H1 (cell line): Measurements from ENCODE around the gene ANKRD17. TPM values are rescaled to one million over a fixed set of nuclear protein-coding genes. Genes with fewer than 3 reads are reported as not detected.

Source experiments
- CTCF ChIA-PET: fragments of 300-600 bp; sonication (Branson Sonifier 250); formaldehyde crosslinking; loops from one replicate; lab custom pipeline; 2021; ENCODE audit not compliant: partially characterized antibody; lab: Charles Lee
- POLR2A ChIA-PET: fragments of 300-600 bp; sonication (Branson Sonifier 250); formaldehyde crosslinking; loops from one replicate; lab custom pipeline; 2021; ENCODE audit warnings: inconsistent platforms; ENCODE audit not compliant: partially characterized antibody; lab: Charles Lee
- DNase-seq, 2 experiments: peaks; one replicate each; pipeline versions ENCODE4 v3.0.0 to v3.0.0-alpha.2; 2010 to 2022; ENCODE audit warnings: low spot score in 2 of 2, low read depth in 1 of 2, mixed read lengths in 1 of 2
- FAIRE-seq: peaks from 2 replicates; lab custom pipeline; 2011; peaks lifted over from hg19 to GRCh38; lab: Jason Lieb, UNC
- H2AFZ ChIP-seq: 2 replicates; pipeline ENCODE4 v1.8.1; 2012; ENCODE audit warnings: low read length, inconsistent platforms
- H2AK5ac ChIP-seq: 2 replicates; pipeline ENCODE4 v1.6.1; 2013; ENCODE audit warnings: low read depth, low read length
- H2BK120ac ChIP-seq: replicated peaks from 2 replicates; pipeline ENCODE3; 2013; ENCODE audit warnings: low read depth, low read length, inconsistent platforms
- H2BK12ac ChIP-seq: 2 replicates; pipeline ENCODE4 v1.6.1; 2013; ENCODE audit warnings: low read depth, low read length
- H2BK15ac ChIP-seq: 2 replicates; pipeline ENCODE4 v1.6.1; 2013; ENCODE audit warnings: low read length
- H2BK20ac ChIP-seq: 2 replicates; pipeline ENCODE4 v1.6.1; 2013; ENCODE audit warnings: low read length
- H2BK5ac ChIP-seq: 2 replicates; pipeline ENCODE4 v1.6.1; 2013; ENCODE audit warnings: low read depth, low read length
- H3K14ac ChIP-seq: 2 replicates; pipeline ENCODE4 v1.6.1; 2013; ENCODE audit warnings: inconsistent platforms; ENCODE audit not compliant: insufficient read length
- H3K18ac ChIP-seq: 2 replicates; pipeline ENCODE4 v1.6.1; 2013; ENCODE audit warnings: low read length; ENCODE audit errors: extremely low read depth
- H3K23ac ChIP-seq: 2 replicates; pipeline ENCODE4 v1.6.1; 2013; ENCODE audit warnings: inconsistent platforms; ENCODE audit not compliant: insufficient read length
- H3K23me2 ChIP-seq: 2 replicates; pipeline ENCODE4 v1.6.1; 2013; ENCODE audit warnings: low read depth, low read length
- H3K27ac ChIP-seq: 2 replicates; pipeline ENCODE4 v1.6.1; 2011; ENCODE audit warnings: low read depth, low read length, inconsistent platforms
- H3K27me3 ChIP-seq, 4 experiments: replicated peaks in 1 of 4; 1 replicate in 1 of 4; 2 replicates in 3 of 4; pipeline versions ENCODE4 v1.6.1 to v1.8.1; 2011 to 2013; ENCODE audit warnings: low read length in 3 of 4, mild to moderate bottlenecking in 3 of 4, inconsistent platforms in 2 of 4, mixed read lengths in 2 of 4, moderate library complexity in 1 of 4; ENCODE audit not compliant: control insufficient read depth in 3 of 4, insufficient read depth in 3 of 4; ENCODE audit errors: extremely low read depth in 1 of 4
- H3K36me3 ChIP-seq, 4 experiments: 2 replicates each; pipeline versions ENCODE4 v1.6.1 to v1.8.1; 2011 to 2013; ENCODE audit warnings: mild to moderate bottlenecking in 4 of 4, low read length in 3 of 4, moderate library complexity in 2 of 4, control low read depth in 1 of 4, inconsistent platforms in 1 of 4; ENCODE audit not compliant: insufficient read depth in 4 of 4, control insufficient read depth in 2 of 4
- H3K4ac ChIP-seq: replicated peaks from 2 replicates; pipeline ENCODE3; 2013; ENCODE audit warnings: low read length, low read depth, mixed read lengths, inconsistent platforms; ENCODE audit not compliant: insufficient read length
- H3K4me1 ChIP-seq, 4 experiments: replicated peaks in 1 of 4; 1 replicate in 1 of 4; 2 replicates in 3 of 4; pipeline versions ENCODE4 v1.6.1 to v1.8.1; 2011 to 2013; ENCODE audit warnings: low read length in 3 of 4, inconsistent platforms in 2 of 4, mixed read lengths in 1 of 4; ENCODE audit not compliant: insufficient read depth in 4 of 4, control insufficient read depth in 3 of 4
- H3K4me2 ChIP-seq, 2 experiments: 2 replicates each; pipeline versions ENCODE4 v1.6.1 to v1.8.1; 2011 to 2013; ENCODE audit warnings: low read depth in 2 of 2, low read length in 2 of 2, control low read depth in 1 of 2, inconsistent platforms in 1 of 2, mild to moderate bottlenecking in 1 of 2; ENCODE audit not compliant: insufficient read depth in 1 of 2
- H3K4me3 ChIP-seq, 4 experiments: fragments of 200-600, 300-600 bp in 1 of 4; sonication (generic), shearing (Covaris generic), sonication (Bioruptor Twin) in 1 of 4; 2 replicates each; pipeline versions ENCODE4 v1.5.1 to v1.8.1; 2011 to 2016; ENCODE audit warnings: low read length in 4 of 4, low read depth in 3 of 4, control low read depth in 2 of 4, inconsistent platforms in 2 of 4, mild to moderate bottlenecking in 2 of 4, mixed read lengths in 1 of 4, moderate library complexity in 1 of 4; ENCODE audit not compliant: insufficient read depth in 2 of 4; ENCODE audit errors: extremely low read depth in 1 of 4
- H3K56ac ChIP-seq: replicated peaks from 2 replicates; pipeline ENCODE3; 2013; ENCODE audit warnings: low read depth, mild to moderate bottlenecking, mixed read lengths, low read length, inconsistent platforms; ENCODE audit not compliant: insufficient read length
- H3K79me1 ChIP-seq: 2 replicates; pipeline ENCODE4 v1.6.1; 2013; ENCODE audit warnings: low read depth, low read length, control low read depth
- H3K79me2 ChIP-seq, 2 experiments: 2 replicates each; pipeline versions ENCODE4 v1.6.1 to v1.8.1; 2012 to 2013; ENCODE audit warnings: low read length in 2 of 2, mild to moderate bottlenecking in 2 of 2, inconsistent platforms in 1 of 2; ENCODE audit not compliant: insufficient read depth in 2 of 2, control insufficient read depth in 1 of 2
- H3K9ac ChIP-seq, 4 experiments: replicated peaks in 1 of 4; 1 replicate in 1 of 4; 2 replicates in 3 of 4; pipeline versions ENCODE4 v1.6.1 to v1.8.1; 2011 to 2013; ENCODE audit warnings: low read depth in 3 of 4, low read length in 3 of 4, control low read depth in 2 of 4, mild to moderate bottlenecking in 2 of 4, moderate library complexity in 2 of 4, inconsistent platforms in 1 of 4; ENCODE audit errors: extremely low read depth in 1 of 4
- H3K9me3 ChIP-seq, 2 experiments: 2 replicates each; pipeline versions ENCODE4 v1.6.1 to v1.8.1; 2012 to 2013; ENCODE audit warnings: mild to moderate bottlenecking in 2 of 2, moderate library complexity in 2 of 2, control low read depth in 1 of 2, inconsistent platforms in 1 of 2, low read depth in 1 of 2, low read length in 1 of 2, mixed read lengths in 1 of 2; ENCODE audit not compliant: insufficient read depth in 2 of 2
- H4K20me1 ChIP-seq, 2 experiments: replicated peaks in 1 of 2; 2 replicates each; pipeline versions ENCODE3 to v1.8.1; 2011 to 2013; ENCODE audit warnings: inconsistent platforms in 2 of 2, low read length in 2 of 2, mild to moderate bottlenecking in 1 of 2; ENCODE audit not compliant: insufficient read depth in 2 of 2, control insufficient read depth in 1 of 2
- H4K5ac ChIP-seq: 2 replicates; pipeline ENCODE4 v1.6.1; 2013; ENCODE audit warnings: low read length, low read depth, mixed read lengths, inconsistent platforms; ENCODE audit not compliant: insufficient read length
- H4K8ac ChIP-seq: 2 replicates; pipeline ENCODE4 v1.8.0; 2013; ENCODE audit warnings: mild to moderate bottlenecking, moderate library complexity, low read length, inconsistent platforms; ENCODE audit not compliant: insufficient read depth; ENCODE audit errors: extremely low read depth
- H4K91ac ChIP-seq: replicated peaks from 2 replicates; pipeline ENCODE3; 2013; ENCODE audit warnings: low read length, mixed read lengths, inconsistent platforms; ENCODE audit not compliant: insufficient read length
- CBX5 ChIP-seq: fragments of 300-800, 300-1000 bp; sonication (generic); IDR thresholded peaks from 2 replicates; pipeline ENCODE4 v1.7.1; 2016; ENCODE audit warnings: antibody characterized with exemption, low read length, low read depth
- CBX8 ChIP-seq: fragments of 300-800, 300-1000 bp; sonication (generic); IDR thresholded peaks from 2 replicates; pipeline ENCODE4 v1.7.1; 2016; ENCODE audit warnings: low read depth, low read length, borderline replicate concordance
- CHD1 ChIP-seq: IDR thresholded peaks from 2 replicates; pipeline ENCODE4 v1.6.1; 2012; ENCODE audit warnings: low read depth, low read length, improper control_type of control experiment
- GABPA ChIP-seq: IDR thresholded peaks from 2 replicates; pipeline ENCODE4 v1.6.1; 2011; ENCODE audit warnings: mild to moderate bottlenecking, low read length, moderate library complexity, borderline replicate concordance; ENCODE audit not compliant: insufficient read depth
- HDAC2 ChIP-seq, 2 experiments: fragments of 300-600 bp in 1 of 2; sonication (generic) in 1 of 2; IDR thresholded peaks; 2 replicates each; pipeline ENCODE4 v1.6.1; 2011 to 2012; ENCODE audit warnings: low read depth in 2 of 2, low read length in 2 of 2, mild to moderate bottlenecking in 2 of 2, moderate library complexity in 2 of 2, borderline replicate concordance in 1 of 2, inconsistent platforms in 1 of 2
- MAFK ChIP-seq: IDR thresholded peaks from 2 replicates; pipeline ENCODE4 v1.6.1; 2012; ENCODE audit warnings: low read depth, mild to moderate bottlenecking, improper control_type of control experiment, low read length
- POU5F1 ChIP-seq: IDR thresholded peaks from 2 replicates; pipeline ENCODE4 v1.6.1; 2011; ENCODE audit warnings: low read depth, mild to moderate bottlenecking, low read length, moderate library complexity
- RFX5 ChIP-seq: IDR thresholded peaks from 2 replicates; pipeline ENCODE4 v1.6.1; 2011; ENCODE audit warnings: low read depth, low read length, improper control_type of control experiment, borderline replicate concordance
- RNF2 ChIP-seq: fragments of 200-900, 300-1000 bp; sonication (generic); IDR thresholded peaks from 2 replicates; pipeline ENCODE4 v1.7.1; 2016; ENCODE audit warnings: borderline replicate concordance, low read depth, mild to moderate bottlenecking, antibody characterized with exemption, low read length; ENCODE audit not compliant: poor library complexity, severe bottlenecking; ENCODE audit errors: missing control alignments
- SAP30 ChIP-seq: fragments of 300-600 bp; sonication (generic); IDR thresholded peaks from 2 replicates; pipeline ENCODE4 v1.7.1; 2012; ENCODE audit warnings: low read length, moderate library complexity, mild to moderate bottlenecking, inconsistent platforms; ENCODE audit not compliant: insufficient read depth, insufficient replicate concordance
- SP2 ChIP-seq: IDR thresholded peaks from 2 replicates; pipeline ENCODE4 v1.6.1; 2012; ENCODE audit warnings: mild to moderate bottlenecking, low read length, inconsistent platforms
- TAF7 ChIP-seq: optimal IDR thresholded peaks from 2 replicates; pipeline ENCODE3; 2011; ENCODE audit warnings: low read depth, mild to moderate bottlenecking, inconsistent platforms, low read length, moderate library complexity, borderline replicate concordance
- WGBS, 2 experiments: shearing (Covaris generic) in 1 of 2; methylation state at CpG; one replicate each; pipeline versions ENCODE4 v1.1.6 to v1.1.7; 2013 to 2015; ENCODE audit warnings: low lambda C conversion rate in 2 of 2, mixed read lengths in 2 of 2, inconsistent platforms in 1 of 2, low coverage in 1 of 2, missing lambda C conversion rate in 1 of 2; ENCODE audit not compliant: insufficient replicate concordance in 2 of 2, insufficient coverage in 1 of 2, insufficient read length in 1 of 2; ENCODE audit errors: extremely low coverage in 1 of 2, missing lambda C conversion rate in 1 of 2; 5-methylcytosine and 5-hydroxymethylcytosine counted together
- polyA plus RNA-seq, 7 experiments: library from polyadenylated mRNA; depleted of rRNA in 3 of 7; stranded (reverse) in 5 of 7; unstranded in 2 of 7; fragments of >200 nt in 5 of 7; fragments of 200-250 nt in 2 of 7; gene quantifications; 1 replicate in 5 of 7; 2 replicates in 1 of 7; 4 replicates in 1 of 7; pipeline versions ENCODE4 v1.2.1 to v1.2.3, GENCODE V29; 2011 to 2013; ENCODE audit warnings: missing spikeins in 2 of 7, mixed read lengths in 2 of 7
- total RNA-seq: library from RNA; stranded (reverse); fragmentation: NEBNext Ultra II Directional; extraction: Animal tissue kit (Norgen Biotek cat#: 25700); gene quantifications from 2 replicates; pipeline ENCODE4 v1.2.1, GENCODE V29; 2021

Gene ANKRD17
- total and polyA plus RNA-seq, 2 of the 8 experiments (the other 6 are each of a cell fraction or from before 2014, with no cell fraction given), result 42.4 to 93.7 TPM

- H4K8ac ChIP-seq, result no peak overlapping the region
- H3K56ac ChIP-seq, result no peak overlapping the region
- FAIRE-seq (no peak), DNase-seq (no peak)
- H3K14ac ChIP-seq, result no peak overlapping the region
- no peak overlapping the region for H2AFZ ChIP-seq
- no peak overlapping the region for H2BK20ac ChIP-seq
- H3K4ac ChIP-seq, result no peak overlapping the region
- no peaks in the 10 kb centered on the region for H3K23me2 ChIP-seq
- H2AK5ac ChIP-seq, result no peak overlapping the region
- no peak overlapping the region for H2BK5ac ChIP-seq
- no peak overlapping the region for H2BK15ac ChIP-seq
- peak overlapping the region in 1 of 2 experiments; percentile 54; a peak in 2 of 4 replicates for H3K4me2 ChIP-seq
- H3K4me1 ChIP-seq, result peaks cover 4 to 12% (median 8%) of the 10 kb centered on the region in 4 experiments
- peaks cover 0 to 91% of the 10 kb centered on the region in 2 experiments; a peak in 3 of 4 replicates for H3K79me2 ChIP-seq
- H3K79me1 ChIP-seq, result peaks cover 3% of the 10 kb centered on the region; the same call in 1 of the 2 replicates
- no peak overlapping the region for H3K23ac ChIP-seq
- H3K36me3 ChIP-seq, result no peaks in the 10 kb centered on the region; a peak in 1 of 8 replicates
- WGBS, 2 experiments, result 74% methylated on average over 3 of the region's 3 CpGs; no CpG with 5 or more reads in 1 of the 2 experiments
- peak overlapping the region in 1 of 4 experiments; percentile 10; a peak in 1 of 8 replicates for H3K4me3 ChIP-seq
- no peak overlapping the region for H3K18ac ChIP-seq
- no peak overlapping the region for H3K27ac ChIP-seq
- no peak overlapping the region for H4K91ac ChIP-seq
- H3K9me3 ChIP-seq, result no peaks in the 10 kb centered on the region
- H3K27me3 ChIP-seq, result no peaks in the 10 kb centered on the region
- H4K5ac ChIP-seq, result no peak overlapping the region
- POLR2A ChIA-PET, result interaction anchor here (1.2 to 1.8 kb wide), 3 partner anchors 26 to 58 kb away, joined by 3 to 4 read pairs (median 3); no protein-coding TSS in a partner anchor
- CTCF ChIA-PET, result interaction anchor here (0.6 to 1.0 kb wide), 3 partner anchors 17 to 90 kb away, joined by 3 to 4 read pairs (median 3); no protein-coding TSS in a partner anchor
- no peak overlapping the region for H2BK120ac ChIP-seq
- peaks cover 6 to 9% of the 10 kb centered on the region in 2 experiments for H4K20me1 ChIP-seq
- H2BK12ac ChIP-seq, result no peak overlapping the region
- H3K9ac ChIP-seq, result no peak overlapping the region
- TF ChIP-seq SAP30, result no peak
- no peak for TF ChIP-seq RNF2
- TF ChIP-seq CBX5, result no peak
- TF ChIP-seq HDAC2 (IDR thresholded peaks at IDR 0.05; ENCODE audit: borderline replicate concordance in 1 of 2, low read depth in 2 of 2, low read length in 2 of 2), result no peak
- TF ChIP-seq TAF7, result no peak
- no peak for TF ChIP-seq POU5F1
- no peak for TF ChIP-seq GABPA
- TF ChIP-seq CBX8, result no peak
- no peak for TF ChIP-seq CHD1
- no peak for TF ChIP-seq SP2
- TF ChIP-seq RFX5, result no peak
- TF ChIP-seq MAFK, result no peak
These were observed 35.3 kb downstream of the ANKRD17 start for GRCh38 chr4:73223258-73223650.
